Stimulated activated CD4-positive, alpha-beta T cell treated with anti-CD3 and anti-CD28 coated beads, Interleukin-1b, Interleukin-23, amount 100 ng/mL, for 48 hours (primary cell): ENCODE measurements around the gene MBOAT1.
"Not testable (repeated sequence)": the region's sequence is repeated elsewhere in the genome, so short reads cannot be mapped to it uniquely, and the experiment has no call there.

Source experiments
- DNase-seq: peaks from one replicate; pipeline ENCODE4 v3.0.0-alpha.2; 2020

MBOAT1 gene

DNA sequence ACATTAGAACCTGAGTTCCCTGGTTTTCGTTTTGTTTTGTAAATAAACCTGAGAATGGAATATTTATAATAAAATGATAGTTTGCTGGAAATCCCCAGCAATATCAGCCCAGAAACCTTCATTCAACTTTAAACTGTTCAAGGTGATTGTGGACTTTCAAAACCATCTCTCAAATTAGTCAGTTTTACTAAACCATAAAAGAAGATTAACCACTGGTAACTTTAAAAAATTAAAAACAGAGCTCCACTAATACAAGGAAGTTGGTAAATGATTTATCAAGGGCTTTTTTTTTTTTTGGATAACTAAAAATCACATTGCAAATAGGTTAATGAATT lies 10.0 kb downstream of the MBOAT1 start:
- DNase-seq, result no peak

DNA sequence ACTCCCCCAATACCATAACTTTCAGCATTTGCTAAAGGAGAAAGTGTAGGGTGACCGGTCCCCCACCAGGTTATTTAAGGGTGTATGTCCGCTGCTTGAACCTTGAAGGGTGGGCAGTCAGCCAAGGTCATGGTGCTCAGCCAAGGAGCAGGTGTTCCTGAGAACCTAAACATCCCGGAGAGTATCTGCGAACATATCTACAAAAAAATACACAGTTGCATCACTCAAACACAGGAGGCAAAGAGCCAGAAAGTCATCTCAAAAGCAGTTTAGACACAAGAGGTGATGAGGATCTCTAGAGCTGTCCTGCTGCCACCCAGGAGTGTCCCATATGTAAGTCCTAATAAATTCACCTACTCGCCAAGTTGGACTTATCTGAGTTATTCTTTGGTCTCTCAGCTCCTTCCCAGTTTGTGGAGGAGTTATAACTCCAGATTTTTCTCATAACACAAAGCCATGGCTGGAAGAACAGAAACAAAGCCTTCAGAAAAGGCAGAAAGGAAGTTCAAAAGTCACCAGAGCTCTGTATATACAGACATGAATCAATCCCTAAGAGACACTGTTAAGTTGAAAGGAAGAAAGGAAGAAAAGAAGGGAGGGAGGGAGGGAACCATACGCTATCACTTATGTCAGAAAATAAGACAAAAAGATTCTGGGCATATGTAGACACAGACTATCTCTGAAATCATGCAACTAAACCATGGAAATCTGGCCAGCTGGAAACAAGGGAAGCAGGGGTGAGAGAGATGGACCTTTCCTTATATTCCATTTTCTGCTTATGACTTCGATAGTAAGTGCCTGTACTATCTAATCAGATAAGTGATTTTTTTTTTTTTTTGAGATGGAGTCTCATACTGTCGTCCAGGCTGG lies 11.3 kb downstream of the MBOAT1 start:
- DNase-seq, result no peak

DNA sequence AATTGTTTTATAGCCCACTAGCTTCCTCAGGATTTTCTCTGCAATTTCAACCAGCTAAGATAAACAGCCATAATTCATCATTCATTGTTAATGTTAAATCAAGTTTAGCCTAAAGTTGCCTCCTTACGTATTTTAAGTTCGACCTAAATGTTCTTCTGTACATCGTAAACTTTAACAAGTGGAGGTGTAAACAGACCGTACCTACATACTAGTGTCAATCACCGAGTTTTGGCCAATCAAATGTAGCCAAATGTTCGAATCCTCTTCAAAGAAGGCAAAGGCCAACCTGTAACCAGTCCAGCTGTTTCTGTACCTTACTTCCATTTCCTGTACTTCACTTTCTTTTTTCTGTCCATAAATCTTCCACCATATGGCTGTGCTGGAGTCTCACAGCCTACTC lies 13.5 kb downstream of the MBOAT1 start:
- DNase-seq, result no peak

DNA sequence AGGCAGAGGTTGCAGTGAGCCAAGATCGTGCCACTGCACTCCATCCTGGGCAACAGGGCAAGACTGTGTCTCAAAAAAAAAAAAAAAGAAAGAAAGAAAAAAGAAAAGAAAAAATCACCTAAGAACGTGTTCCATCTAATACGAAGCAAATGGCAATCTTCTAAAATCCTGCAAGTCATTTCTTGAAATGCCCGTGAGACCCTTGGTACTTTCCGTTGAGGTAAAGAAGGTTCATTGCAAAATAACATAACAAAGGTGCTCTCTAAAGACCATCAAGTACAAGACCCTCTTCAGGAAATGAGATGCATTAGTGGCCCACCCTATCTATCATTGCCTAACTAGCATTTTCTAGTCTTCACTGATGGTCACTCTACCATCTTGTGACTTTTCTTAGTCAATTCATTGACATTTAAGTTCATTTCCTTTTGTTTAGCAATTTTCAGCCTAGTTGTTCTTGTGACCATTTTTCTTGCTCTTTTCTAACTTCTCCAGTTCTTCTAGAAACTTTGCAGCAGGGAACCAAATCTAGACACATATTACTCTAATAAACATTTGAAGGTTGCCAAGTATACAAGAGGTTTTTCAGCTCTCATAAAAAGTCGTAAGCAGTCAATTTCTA lies 14.0 kb downstream of the MBOAT1 start:
- DNase-seq, result no peak

DNA sequence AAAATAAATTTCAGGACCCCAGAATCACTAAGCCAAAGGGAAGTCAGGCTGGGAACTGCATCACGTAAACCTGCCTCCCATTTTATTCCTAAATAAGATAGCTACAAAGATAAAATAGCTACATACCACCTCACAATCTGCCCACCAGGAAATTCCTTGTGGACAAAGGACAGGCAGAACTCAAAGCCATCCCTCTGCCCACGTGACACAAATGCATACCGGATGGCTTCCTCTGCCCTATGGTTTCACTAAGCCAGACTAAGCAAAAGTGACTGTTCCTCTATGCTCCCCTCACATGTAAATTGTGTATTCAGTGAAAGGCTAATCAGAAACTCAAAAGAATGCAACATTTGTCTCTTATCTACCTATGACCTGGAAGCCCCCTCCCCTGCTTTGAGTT lies 15.0 kb downstream of the MBOAT1 start:
- no peak for DNase-seq

DNA sequence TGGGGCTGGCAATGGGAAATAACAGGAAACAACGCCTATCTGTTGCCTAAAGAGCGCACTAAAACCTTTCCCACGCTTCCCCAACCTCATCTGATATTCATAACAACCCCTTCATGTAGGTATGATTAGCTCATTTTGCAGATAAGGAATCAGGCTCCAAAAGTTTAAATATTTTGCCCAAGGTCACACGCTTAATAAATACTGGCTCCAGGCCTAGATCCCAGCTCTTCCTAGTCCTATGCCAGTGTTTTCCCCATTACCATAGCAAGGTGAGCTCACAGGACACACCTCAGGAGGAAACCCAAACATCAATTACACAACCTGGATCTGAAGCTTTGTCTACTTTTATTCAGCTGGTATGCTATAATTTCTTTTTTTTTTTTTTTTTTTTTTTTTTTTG lies 19.6 kb downstream of the MBOAT1 start:
- no peak for DNase-seq

DNA sequence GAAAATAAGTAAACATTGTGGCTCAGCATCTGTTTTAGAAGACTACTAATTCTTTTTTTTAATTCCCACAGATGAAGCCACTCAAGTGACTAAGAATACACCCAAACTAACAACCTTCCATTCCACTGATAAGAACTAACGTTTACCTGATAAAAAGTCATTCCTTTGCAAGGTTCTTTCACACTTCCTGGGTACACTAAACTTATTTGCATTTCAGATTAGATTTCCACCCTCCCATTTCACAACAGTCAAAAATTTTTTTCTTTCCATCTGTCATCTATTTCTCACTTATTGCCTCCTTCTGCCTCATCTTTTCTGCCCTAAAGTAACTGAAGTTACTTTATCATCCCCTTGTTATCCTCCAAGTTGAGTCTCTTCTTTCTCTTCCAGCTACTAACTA lies 20.3 kb downstream of the MBOAT1 start:
- no peak for DNase-seq

DNA sequence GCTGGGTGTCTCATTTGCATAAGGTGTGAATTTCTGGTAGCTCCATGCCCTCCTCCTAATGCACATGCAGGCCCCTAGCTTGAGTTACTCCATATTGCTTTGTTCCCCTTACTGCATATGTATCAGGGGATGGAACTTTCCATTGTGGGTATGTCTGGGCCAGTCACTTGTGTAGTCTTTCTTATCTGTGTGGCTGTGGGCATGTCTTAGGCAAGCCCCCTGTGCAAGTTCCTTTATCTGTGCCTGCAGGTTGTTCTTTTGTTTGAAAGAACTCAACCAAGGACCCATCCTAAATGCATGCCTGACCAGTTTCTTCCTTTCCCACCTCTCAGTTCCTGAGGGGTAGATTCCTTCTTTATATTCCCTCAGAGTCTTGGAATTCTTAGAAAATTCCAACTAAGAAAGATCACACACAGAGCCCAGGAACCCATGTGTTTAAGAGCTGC lies 23.6 kb downstream of the MBOAT1 start:
- DNase-seq, result no peak

DNA sequence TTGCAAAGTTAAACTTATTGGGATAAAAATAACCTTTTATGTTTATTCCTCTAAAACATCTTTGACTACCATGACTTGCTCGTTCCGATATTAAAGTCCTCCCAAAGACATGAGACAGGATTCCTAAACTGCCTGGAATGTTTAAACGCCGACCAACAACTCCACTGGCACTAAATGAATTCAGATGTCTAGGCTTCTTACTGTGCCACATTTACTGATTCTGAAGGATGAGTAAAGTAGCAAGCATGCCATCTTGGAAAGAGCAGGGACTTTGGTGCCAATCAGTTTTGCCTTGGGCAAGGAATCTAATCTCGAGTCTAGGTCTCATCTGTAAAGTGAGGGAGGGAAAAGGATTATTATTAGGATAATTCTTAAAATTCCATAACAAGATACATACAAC lies 25.3 kb downstream of the MBOAT1 start:
- no peak for DNase-seq

DNA sequence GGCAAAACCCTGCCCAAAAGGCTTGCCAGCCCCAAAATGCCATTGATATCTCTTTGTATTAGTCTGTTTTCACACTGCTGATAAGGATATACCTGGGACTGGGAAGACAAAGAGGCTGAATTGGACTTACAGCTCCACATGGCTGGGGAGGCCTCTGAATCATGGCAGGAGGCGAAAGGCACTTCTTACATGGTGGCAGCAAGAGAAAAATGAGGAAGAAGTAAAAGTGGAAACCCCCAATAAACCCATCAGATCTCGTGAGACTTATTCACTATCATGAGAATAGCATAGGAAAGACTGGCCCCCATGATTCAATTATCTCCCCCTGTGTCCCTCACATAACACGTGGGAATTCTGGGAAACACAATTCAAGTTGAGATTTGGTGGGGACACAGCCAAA lies 28.6 kb downstream of the MBOAT1 start:
- DNase-seq, result no peak

DNA sequence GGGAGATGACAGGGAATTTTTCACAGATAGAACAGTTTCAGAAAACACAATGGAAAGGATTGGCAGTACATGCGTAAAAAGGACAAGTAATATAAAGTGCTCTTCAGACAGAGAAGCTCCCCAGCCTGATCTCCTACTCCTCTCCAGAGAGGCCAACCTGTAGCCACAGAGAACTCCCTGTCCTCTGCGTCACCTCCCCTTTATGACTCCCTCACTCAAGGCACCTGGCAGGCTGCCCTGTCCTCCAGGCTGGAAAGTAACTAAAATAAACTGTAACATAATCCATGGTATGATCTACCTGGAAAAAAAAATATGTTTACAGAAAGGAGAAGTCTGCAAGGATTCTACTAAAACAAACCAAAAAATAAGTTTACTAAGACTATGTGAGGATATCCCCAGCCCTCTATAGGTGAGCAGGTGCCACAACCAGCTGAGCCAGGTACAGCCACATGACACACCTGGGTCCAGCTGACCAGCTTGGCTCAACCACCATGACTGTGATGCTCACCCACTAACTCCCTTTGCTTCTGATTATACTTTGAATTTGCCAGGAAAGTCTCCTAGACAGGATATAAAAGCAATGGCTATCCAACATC lies 29.2 kb downstream of the MBOAT1 start:
- no peak for DNase-seq

DNA sequence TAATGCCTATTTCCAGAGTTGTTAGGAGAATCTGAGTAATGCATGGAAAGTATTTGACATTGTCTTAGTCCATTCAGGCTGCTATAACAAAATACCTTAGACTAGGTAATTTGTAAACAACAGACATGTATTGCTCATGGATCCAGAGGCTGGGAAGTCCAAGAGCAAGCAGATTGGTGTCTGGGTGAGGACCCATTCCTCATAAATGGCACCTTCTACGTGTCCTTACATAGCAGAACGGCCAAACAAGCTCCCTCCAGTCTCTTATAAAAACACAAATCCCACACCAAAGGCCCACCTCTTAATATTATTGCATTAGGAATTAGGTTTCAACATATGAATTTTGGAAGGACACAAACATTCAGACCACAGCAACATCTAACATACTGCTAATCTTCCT lies 30.2 kb downstream of the MBOAT1 start:
- no peak for DNase-seq

DNA sequence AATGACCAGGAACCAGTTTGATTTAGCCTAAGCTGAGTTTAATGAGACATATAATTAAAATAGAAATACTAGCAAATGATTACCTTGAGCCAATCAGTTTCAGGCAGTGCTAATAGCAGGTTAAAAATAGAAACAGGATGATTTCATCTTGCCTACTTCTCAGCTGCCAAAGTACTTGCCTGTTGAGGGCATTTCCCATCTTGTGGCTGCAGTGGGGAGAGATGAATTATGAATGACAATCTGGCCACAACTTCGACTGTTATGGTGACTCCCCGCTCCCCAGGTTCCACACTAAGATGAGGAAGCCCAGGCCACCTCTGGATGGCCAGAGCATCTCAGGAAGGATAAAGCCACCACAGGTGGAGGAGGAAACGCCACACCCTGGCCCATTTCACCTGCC lies 31.3 kb downstream of the MBOAT1 start:
- DNase-seq, result no peak

DNA sequence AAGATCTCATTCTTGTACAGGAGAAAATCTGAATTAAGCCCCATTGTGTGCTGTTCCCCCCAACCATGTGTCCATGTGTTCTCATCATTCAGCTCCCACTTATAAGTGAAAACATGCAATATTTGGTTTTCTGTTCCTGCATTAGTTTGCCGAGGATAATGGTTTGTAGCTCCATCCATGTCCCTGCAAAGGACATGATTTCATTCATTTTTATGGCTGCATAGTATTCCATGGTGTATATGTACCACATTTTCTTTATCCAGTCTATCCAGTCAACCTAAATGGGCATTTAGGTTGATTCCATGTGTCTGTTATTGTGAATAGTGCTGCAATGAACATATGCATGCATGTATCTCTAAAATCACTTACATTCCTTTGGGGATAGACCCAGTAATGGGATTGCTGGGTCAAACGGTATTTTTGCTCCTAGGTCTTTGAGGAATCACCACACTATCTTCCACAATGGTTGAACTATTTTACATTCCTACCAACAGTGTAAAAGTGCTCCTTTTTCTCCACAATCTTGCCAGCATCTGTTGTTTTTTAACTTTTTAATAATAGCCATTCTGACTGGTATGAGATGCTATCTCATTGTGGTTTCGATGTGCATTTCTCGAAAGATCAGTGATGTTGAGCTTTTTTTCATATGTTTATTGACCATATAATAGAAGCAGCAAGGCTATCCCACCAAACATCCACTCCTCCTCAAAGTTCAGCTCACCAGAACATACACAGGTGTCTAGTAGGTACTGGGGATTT lies 32.8 kb downstream of the MBOAT1 start:
- DNase-seq, result not testable (repeated sequence)

DNA sequence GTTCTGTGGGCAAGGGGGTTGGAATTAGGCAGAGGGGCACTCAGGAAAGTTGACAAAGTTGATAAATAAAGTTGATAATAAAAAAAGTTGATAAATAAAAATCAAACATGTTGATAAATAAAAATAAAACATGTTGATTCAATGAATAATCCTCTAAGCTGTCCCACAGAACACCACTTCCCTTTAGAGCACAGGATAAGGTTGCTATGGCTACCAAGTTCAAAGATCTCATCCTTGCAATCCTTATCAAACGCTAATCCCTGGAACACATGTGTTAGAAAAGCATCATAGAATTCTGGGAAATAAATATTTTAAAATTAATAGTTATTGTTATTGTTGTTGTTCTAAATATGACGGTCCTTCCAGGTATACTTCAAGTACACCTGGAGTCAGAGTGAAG lies 33.9 kb downstream of the MBOAT1 start:
- no peak for DNase-seq

DNA sequence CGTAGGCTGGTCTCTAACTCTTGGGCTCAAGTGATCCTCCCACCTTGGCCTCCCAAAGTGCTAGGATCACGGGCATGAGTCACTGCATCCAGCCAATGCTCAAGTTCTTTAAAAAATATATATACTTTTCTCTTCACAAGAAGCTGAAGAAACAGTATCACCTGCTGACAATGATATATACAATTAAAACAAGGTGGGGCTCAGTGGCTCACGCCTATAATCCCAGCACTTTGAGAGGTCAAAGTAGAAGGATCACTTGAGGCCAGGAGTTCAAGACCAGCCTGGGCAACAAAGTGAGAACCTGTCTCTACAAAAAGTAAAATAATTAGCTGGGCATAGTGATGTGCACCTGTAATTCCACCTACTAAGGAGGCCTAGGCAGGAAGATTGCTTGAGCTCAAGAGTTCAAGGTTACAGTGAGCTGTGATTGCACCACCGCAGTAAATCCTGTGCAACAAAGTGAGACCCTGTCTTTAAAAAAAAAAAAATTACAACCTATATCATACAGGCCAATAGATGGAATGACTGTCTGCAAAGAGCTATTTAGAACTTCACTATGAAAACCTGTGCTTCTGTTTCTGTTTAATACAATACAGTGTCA lies 36.4 kb downstream of the MBOAT1 start:
- DNase-seq, result no peak

DNA sequence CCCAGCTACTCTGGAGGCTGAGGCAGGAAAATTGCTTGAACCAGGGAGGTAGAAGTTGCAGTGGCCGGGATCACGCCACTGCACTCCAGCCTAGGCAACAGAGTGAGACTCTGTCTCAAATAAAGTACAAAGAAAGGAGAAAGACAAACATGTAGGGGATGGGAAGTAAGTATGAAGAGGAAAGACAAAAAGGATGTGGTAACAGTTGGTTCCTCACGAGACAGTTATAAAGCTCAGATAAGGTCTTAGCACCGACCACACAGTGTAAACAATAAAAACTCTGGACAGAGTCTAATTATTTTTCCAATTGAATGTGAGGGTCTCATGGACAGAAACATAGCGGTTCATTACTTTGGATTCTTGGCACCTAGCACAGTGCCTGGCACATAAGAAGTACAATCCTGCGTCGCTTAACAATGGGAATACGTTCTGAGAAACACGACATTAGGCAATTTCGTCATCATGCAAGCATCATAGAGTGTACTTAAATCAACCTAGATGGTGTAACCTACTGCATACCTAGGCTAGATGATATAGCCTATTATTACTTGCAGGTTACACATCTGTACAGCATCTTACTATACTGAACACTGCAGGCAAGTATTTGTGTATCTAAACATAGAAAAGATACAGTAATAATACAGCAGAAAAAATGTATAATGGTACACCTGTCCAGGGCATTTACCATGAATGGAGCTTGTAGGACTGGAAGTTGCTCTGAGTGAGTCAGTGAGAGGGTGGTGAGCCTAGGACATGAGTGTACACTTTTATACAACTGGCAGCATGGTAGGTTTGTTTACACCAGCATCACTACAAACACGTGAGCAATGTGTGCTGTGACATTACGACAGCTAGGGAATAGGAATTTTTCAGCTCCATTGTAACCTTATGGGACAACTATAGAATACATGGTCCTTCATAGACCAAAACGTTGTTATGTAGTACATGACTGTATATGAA lies 38.2 kb downstream of the MBOAT1 start:
- DNase-seq, result no peak

DNA sequence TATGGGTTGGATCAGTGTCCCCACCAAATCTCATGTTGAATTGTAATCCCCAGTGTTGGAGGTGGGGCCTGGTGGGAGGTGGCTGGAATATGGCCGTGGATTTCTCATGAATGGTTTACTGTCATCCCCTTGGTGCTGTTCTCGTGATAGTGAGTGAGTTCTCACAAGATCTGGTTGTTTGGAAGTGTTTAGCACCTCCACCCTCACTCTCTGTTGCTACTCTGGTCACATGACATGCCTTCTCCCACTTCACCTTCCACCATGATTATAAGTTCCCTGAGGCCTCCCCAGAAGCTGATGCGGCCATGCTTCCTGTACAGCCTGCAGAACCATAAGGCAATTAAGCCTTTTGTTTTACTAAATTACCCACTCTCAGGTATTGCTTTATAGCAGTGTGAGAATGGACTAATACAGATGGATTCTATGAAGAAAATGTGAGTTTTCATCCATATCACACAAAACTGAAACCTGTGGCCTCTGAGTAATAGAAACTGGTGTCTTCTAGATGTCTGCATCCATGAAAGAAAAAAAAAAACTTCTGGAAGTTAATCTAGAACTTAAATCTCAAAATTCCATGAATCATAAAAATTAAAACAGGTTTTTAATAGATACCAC lies 39.3 kb downstream of the MBOAT1 start:
- no peak for DNase-seq

DNA sequence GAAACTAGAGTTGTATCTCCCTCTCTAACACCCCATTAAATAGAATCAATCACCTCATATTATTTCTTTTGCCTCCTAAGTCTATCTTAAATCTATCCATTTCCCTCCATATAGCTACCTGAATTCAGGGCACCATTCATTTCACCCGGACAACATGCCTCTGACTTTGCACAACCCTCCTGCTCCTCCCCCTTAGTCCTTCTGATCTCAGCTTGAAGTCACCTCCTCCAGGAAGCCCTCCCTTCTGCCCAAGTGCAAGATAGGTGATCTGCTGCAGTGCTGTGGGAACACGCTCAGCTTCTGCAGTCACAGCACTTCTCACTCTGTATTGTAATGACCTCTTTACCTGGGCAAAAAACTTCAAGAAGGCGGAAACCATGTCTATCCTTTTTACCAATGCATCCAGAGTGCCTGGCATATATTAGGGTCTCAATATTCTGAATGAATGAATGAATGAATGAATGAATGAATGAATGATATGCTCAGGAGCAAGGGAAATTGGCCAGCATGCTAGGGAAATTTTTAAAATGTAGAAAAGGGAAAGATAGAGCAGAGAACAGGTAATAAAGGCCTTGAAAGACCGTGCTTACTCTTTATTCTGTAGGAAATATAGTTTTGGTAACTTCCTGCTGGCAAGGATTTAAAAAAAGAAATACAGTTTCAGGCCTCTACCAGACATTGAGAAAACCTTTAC lies 41.7 kb downstream of the MBOAT1 start:
- DNase-seq, result no peak

DNA sequence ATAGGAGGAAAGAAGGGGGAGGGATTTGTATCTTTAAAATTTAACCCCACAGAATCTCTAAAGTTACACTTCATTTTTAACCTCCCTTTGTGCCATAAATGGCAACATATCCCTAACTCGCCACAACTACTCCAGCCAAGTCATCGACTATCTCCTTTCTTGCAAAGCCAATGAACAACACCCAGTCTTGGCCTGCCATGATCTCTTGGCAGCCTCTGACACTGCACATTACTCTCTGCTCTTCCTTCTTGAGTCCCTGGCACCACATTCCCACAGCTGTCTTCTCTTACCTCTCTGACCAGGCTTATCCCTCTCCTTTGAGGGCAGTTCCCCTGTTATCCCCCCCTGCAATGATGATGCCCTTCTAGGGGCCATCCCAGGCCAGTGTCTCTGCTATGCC lies 42.5 kb downstream of the MBOAT1 start:
- no peak for DNase-seq

DNA sequence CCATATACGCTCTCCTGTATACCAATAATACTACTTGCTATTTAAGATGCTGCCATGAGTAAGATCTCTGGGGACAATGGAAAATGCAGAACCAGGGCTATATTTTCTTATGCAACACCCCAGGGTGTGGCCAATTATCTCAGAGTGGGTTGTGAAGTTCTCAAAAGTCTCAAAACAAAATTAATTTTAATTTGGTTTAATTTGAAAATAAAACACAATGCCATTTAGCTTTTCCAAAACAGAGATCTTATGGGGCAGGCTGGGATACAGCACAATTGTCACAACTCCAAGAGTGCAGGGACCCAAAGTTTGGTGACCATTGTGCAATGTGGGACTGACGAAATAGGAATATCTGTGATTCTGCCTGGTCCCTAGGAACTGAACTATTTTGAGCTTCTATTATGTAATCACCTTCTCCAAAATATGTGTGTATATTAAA lies 43.1 kb downstream of the MBOAT1 start:
- DNase-seq, result no peak
